HG03095 (cell line): ENCODE data around the gene TTYH2.

Experiments used
- ATAC-seq: cut with Tn5 transposase; IDR thresholded peaks from one replicate; pipeline ENCODE4 v1.9.1; 2021; ENCODE audit warnings: moderate library complexity; ENCODE audit not compliant: unreplicated experiment

Gene TTYH2

DNA sequence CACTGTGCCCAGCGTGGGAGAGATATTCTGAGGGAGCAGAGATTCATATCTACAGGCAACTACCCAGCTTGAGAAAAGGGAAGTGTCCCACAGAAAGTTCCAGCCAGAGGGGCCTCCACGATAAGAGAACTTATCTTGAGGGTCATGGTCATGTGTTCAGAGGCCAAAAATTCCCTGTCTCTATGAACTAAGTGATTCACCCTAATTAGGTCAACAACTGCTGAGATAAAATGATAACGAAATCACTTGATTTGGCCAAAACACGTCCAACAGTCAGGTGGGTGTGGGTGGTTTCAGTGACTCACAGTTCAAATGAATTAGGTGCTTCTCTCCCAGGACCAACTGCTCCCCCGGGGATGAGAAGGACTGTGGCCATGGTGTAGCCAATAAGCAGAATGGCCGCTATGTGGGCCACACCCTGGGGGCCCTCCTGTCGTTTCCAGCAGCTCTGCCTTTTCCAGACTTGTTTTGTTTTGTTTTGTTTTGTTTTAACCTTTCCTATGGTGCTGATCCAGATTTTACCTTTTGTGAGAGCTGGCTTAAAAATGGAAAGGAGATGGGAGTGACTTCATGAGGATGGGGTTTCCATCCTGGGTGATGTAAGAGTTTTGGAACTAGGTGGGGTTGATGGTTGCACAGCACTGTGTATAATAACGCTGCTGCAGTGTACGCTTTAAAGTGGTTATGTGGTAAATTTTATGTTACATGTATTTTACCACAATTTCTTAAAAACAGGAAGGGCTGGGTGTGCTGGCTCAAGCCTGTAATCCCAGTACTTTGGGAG lies 69.4 kb downstream of the TTYH2 start:
- no peak for ATAC-seq

DNA sequence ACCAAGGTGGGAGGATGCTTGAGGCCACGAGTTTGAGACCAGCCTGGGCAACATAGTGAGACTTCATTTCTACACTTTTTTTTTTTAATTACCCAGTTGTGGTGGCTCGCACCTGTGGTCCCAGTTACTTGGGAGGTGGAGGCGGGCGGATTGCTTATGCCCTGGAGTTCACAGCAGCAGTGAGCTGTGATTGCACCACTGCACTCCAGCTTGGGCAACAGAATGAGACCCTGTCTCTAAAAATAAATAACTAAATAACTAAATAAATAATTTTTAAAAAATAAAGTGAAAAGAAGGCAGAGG lies 70.0 kb downstream of the TTYH2 start:
- no peak for ATAC-seq

DNA sequence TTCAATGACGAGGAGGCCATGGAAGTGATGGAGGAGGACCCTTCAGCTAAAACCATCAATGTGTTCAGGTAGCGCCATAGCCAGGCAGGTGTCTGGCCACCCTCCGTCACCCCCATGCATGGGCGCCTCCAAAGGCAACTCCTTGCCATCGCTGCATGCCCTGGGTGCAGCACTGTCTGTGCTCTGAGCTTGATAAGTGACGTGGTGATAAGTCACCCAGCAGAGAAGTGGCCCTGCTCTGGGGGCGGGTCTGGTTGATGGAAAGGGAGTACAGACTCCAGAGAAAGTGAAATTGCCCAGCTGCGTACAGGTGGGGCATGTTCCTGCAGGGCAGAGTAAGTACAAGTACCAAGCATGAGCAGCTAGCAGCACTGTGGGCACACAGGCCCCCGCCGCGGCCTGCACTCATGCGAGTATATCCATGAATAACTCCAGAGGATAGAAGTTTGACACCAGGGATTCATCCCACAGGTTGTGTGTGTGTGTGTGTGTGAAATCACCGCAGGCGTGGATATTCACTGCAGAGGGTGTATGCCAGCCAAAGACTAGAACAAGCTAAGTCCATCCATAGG lies 73.7 kb downstream of the TTYH2 start:
- ATAC-seq: no peak

DNA sequence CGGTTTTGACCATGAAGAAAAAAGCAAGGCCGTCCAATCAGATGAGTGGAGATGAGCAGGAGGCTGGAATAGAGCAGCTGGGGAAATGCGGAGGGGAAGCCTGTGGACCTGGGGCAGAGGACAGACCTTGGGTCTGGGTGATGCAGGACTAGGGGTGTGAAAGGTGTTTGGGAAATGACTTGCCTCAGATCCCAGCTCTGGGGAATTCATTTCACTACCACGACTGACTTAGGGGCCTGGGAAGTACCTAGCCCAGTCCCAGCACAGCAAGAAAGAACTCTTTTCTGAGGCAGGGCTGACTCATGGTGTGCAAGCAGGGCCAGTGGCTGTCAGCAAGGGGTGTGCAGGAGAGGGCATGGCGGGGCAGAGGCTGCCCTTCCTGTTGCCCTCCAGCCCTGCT lies 75.4 kb downstream of the TTYH2 start:
- ATAC-seq: no peak

DNA sequence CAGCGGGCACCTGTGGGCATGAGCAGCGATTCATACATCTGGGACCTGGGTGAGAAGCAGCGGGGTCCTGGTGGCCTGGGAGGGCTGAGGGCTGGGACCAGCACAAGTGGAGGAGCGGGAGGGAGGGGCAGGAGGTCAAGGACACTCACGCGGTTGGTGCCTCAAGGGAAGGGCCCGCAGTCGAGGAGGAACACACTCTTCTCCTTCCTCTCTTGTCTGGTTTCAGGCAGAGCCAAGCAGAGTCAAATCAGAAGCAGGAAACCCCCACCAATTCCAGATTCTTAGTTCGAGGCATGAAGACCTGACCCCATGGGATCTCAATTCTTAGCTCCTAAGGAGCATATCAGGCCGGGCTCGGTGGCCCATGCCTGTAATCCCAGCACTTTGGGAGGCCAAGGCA lies 76.3 kb downstream of the TTYH2 start:
- no peak for ATAC-seq

DNA sequence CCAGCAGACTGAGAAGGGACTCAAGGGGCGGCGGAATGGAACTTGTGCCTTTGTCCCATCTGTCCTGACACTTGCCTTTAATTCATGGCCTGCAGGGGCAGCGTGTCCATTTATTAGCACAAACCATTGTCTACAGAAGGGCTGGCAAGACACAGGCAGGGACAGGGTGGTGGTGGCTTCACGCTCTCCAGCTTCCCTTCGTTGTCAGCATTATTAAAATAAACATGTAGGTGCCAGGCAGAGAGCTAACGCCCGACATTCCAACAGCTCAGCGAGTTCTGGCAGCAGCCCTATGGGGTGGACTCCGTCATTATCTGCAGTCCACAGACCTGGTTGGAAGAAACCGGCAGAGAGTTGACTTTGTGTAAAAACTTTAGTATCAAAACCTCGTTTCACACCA lies 77.0 kb downstream of the TTYH2 start:
- ATAC-seq: no peak

DNA sequence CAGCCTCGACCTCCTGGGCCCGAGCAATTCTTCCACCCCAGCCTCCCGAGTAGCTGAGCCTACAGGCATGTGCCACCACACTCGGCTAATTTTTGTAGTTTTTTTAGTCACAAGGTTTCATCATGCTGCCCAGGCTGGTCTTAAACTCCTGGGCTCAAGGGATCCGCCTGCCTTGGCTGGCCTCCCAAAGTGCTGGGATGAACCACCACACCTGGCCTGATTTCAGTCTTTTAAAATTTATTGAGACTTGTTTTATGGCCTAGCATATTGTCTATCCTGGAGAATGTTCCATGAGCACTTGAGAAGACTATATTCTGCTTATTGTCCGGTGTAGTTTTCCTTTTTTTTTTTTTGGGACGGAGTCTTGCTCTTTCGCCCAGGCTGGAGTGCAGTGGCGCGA lies 79.1 kb downstream of the TTYH2 start:
- no peak for ATAC-seq

DNA sequence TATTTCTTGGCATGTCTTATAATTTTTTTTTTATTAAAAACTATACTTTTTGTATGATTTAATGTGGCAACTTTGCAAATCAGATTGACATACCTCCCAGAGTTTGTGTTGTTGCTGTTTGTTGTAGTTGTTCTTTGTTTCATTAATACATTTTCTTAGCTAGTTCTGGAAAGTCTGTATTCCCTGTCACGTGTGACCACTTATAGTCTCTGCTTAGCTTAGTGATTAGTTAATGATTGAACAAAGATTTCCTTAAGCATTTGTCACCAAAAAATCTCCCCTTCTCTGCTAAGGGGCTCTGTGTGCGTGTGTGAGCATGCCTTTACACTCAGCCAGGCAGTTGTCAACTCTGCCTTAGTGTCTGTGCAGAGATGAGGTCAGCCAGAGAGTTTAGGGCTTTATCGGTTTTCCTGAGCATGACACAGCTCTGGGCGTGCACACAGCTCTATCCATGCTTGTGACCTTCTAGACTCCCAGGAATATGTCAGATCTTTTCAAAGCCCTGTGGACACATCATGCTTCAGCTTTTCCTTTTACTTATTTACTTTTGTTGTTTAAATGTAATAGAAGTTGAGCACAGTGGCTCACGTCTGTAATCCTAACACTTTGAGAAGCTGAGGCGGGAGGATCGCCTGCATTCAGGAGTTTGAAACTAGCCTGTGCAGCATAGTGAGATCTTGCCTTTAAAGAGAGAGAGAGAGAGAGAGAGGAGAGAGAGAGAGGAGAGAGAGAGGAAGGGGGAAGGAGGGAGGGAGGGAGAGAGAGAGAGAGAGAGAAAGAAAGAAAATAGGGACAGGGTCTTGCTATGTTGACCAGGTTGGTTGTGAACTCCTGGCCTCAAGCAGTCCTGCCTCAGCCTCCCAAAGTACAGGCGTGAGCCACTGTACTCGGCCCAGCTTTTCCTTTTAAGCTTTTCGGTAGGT lies 82.5 kb downstream of the TTYH2 start:
- no peak for ATAC-seq

DNA sequence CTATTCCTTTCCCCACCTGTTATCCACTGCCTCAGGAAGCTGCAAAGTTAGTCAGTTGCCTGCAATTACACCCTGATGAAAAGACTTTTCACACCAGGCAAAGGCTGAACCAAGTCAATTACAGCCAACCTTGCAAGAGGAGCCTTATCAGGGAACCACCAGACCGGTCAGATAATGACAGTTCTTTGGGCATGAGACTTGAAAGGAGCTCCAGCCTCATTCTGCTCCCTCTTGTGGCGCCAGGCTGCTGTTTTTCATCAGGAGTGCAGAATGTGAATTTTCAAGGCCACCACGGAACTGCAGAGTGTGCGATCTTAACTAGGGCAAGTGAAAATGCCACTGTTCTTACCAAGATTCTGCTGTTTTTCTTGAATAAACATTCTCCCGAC lies 83.2 kb downstream of the TTYH2 start:
- no peak for ATAC-seq

DNA sequence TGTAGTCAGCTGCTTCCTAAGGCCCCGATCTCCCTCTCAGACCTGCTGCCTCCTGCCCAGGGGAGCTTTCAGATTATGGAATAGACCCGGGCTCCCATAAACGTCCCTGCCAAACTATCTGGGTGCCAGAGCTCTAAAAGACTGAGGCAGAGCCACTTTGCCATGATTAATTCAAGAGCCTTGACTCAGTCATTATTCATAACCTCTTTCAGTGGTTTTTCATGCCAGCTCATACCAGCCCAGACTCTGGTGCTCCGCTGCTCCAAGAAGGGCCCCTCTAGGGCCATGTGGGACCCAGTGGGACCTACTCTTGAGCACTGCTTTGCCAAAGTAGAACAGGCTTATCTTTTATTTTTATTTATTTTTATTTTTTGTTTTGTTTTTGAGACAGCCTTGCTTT lies 84.6 kb downstream of the TTYH2 start:
- no peak for ATAC-seq

DNA sequence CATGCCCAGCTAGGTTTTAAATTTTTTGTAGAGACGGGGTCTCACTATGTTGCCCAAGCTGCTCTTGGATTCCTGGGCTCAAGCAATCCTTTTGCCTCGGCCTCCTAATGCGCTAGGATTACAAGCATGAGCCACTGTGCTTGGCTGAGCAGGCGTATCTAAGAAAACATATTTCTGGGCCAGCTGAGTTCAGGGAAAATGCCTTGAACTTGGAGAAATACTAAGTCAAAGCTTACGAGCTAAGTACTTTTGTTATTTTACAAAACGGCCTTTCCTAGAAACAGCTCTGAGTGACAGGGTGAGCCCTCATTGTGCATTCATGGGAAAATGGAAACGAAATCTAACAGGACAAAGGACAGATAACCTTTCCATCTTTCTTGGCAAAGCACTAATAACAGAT lies 85.4 kb downstream of the TTYH2 start:
- no peak for ATAC-seq

DNA sequence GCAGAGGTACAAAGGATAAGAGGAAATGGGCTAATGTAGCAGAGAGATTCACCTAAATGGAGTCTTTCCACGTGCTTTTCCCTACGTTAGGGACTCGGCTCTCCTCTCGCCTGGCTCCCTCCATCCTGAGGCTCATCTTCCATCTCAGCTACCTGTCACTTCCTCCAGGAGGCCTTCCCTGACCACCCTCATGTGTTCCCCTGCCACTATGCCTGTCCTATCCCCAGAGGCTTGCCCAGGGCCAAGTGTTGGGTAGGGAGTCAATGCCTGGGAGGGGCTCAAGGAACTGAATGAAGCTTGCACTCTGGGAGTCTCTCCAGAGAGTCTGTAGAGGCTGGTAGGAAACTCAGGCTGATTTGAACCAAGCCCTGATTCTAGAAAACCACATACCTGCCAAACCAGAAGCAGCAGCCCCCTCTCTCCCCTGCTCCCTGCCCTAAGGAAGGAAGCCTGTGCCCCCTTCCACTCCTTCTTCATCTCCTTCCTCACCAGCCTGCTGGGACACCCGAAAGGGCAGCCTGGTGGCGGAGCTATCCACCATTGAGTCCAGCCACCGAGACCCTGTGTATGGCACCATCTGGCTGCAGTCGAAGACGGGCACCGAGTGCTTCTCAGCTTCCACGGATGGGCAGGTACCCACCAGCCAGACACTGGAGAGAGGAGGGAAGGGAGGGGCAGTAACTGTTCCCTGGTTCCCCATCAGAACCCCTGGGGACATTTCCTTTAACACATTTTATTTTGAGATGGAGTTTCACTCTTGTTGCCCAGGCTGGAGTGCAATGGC lies 86.0 kb downstream of the TTYH2 start:
- ATAC-seq: no peak

DNA sequence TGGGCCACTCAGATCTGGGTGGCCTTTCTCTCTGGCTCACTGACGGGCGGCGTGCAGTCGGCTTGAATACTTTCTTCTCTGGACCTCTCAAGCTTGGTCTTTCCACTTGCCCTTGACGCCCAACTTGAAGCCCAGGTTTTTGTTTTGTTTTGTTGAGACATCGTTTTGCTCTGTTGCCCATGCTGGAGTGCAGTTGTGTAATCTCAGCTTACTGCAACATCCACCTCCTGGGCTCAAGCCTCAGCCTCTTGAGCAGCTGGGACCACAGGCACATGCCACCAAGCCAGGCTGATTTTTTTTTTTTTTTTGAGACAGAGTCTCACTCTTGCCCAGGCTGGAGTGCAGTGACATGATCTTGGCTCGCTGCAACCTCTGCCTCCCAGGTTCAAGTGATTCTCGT lies 89.9 kb downstream of the TTYH2 start:
- no peak for ATAC-seq

DNA sequence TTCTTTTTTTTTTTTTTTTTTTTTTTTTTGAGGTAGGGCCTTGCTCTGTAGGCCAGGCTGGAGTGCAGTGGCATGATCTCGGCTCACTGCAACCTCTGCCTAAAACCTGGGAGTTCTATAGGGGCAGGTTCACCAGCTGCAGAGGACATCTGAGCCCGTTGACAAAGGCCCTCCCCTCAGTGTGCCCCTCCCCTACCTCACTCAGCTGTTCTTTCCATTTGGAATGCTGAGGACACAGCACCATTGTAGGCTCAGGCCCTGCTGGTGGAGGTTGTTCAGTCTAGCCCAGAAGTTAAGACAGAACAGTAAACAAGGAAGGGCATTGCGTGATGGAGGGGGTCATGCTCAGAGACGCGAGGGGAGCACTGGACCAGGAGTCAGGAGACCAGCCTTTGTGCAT lies 90.8 kb downstream of the TTYH2 start:
- no peak for ATAC-seq

DNA sequence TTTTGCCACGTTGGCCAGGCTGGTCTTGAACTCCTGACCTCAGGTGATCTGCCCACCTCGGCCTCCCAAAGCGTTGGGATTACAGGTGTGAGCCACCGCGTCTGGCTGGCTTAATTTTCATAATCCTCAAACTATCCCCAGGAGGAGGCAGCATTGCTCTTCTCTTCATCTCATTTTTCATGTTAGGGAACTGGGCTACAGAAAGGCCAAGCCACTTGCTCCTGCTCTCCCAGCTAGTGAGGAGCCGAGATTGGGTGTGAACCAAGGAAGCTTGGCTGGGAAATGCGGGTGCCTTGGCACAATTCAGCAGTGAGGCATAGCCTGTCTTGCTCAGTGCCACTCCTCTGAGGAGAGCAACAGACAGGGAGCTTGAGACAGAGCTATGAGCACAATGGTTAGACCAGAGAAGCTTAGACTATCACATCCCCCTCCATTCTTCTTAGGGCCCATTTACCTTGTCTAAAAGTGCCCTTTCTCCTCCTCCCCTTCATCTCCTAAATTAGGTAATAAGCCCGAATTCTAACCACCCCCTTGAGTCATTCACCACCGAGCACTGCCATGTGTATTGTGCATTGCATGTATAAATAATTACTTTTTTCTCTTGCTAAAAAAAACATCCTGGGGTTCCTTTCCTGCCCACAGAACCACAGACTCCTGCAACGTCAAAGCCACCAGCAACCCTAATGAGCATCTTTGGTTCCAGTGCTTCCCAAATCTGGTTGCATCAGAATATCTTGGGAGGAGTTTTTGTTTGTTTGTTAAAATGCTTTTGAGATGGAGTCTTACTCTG lies 92.7 kb downstream of the TTYH2 start:
- no peak for ATAC-seq

DNA sequence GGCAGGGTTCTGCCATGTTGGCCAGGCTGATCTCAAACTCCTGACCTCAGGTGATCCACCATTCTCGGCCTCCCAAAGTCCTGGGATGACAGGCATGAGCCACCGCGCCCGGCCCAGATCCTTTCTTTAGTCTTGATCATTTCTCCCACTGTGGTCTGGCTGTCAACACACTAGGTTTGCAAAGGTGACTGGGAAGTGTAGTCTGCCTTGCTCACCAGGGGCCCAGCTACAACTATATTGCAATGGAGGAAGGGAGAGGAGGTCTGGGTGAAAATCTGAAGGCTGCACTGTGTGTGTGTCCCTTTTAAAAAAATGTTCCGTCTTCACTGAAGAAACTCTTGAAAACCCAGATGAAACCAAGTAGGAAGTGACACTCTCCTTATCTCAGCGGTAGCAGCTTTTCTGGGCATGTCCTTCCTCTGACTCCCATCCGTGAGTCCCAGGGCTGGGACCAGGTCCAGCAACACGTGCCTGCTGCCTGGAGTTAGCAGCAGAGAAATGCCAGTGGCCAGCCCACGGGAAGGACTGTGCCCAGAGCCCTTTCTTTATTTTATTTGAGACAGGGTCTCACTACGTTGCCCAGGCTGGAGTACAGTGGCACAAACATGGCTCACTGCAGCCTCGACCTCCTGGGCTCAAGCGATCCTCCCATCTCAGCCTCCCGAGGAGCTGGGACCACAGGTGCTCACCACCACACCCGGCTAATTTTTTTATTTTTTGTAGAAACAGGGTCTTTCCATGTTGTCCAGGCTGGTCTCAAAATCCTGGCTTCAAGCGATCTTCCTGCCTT lies 94.8 kb downstream of the TTYH2 start:
- no peak for ATAC-seq

DNA sequence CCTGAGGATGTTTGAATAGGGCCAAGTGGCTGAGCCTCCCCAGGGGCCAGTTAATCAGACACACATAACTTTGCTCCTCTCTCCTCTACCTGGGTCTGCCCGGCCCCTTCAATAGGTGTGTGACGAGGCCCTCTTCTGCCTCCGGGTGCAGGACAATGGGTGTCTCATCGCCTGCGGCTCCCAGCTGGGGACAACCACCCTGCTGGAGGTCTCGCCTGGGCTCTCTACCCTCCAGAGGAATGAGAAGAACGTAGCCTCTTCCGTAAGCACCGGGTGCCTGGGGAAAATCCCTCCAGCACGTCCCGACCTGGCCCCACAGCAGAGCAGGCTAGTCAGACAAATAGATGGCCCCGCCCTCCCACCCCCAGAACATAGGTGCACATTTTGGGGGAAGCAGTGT lies 96.5 kb downstream of the TTYH2 start:
- ATAC-seq: no peak
